Esophagus squamous epithelium (tissue), 5 donors: ENCODE data around the gene SMOC1. TPM values are rescaled to one million over a fixed set of nuclear protein-coding genes. Genes with fewer than 3 reads are reported as not detected.

Experiments
- DNase-seq: peaks from one replicate; lab custom pipeline; 2025; lab: John Stamatoyannopoulos, UW
- H3K27ac ChIP-seq, 4 donors: fragments of 200-600 bp; sonication (generic); one replicate each; pipeline ENCODE4 v1.5.1; 2016 to 2019; ENCODE audit warnings: mild to moderate bottlenecking in 1 of 4
- H3K27me3 ChIP-seq, 4 donors: fragments of 200-600 bp; sonication (generic); 1 replicate in 3 of 4; 2 replicates in 1 of 4; pipeline versions ENCODE4 v1.5.1 to v1.6.0; 2017 to 2021; ENCODE audit warnings: antibody characterized with exemption in 1 of 4
- H3K36me3 ChIP-seq, 3 donors: fragments of 200-600 bp; sonication (generic); one replicate each; pipeline ENCODE4 v1.5.1; 2016 to 2019
- H3K4me1 ChIP-seq, 3 donors: fragments of 200-600 bp; sonication (generic); one replicate each; pipeline ENCODE4 v1.5.1; 2017 to 2019
- H3K4me3 ChIP-seq, 4 donors: fragments of 200-600 bp; sonication (generic); 1 replicate in 3 of 4; 2 replicates in 1 of 4; pipeline ENCODE4 v1.5.1; 2016 to 2019; ENCODE audit warnings: mild to moderate bottlenecking in 2 of 4, moderate library complexity in 1 of 4
- H3K9me3 ChIP-seq, 3 donors: fragments of 200-600 bp; sonication (generic); one replicate each; pipeline ENCODE4 v1.5.1; 2016 to 2019
- POLR2A ChIP-seq, 4 donors: fragments of 450-650 bp; IDR thresholded peaks; one replicate each; pipeline ENCODE4 v1.6.1; 2017; ENCODE audit warnings: antibody characterized with exemption in 4 of 4, mild to moderate bottlenecking in 4 of 4, moderate library complexity in 3 of 4
- WGBS, 2 donors: methylation state at CpG; one replicate each; pipeline ENCODE4 v1.1.5; 2018; 5-methylcytosine and 5-hydroxymethylcytosine counted together
- intact Hi-C: fragments of 100-400 bp; cut with DNase I; formaldehyde crosslinking; loops from one replicate; pipeline ENCODE4 v1.15.0; 2022
- total RNA-seq, 4 donors: library from RNA; depleted of rRNA; stranded (reverse); fragments of >200 nt; gene quantifications; one replicate each; pipeline ENCODE4 v1.1.0, GENCODE V29; 2016
- TF ChIP-seq, protein P1 (sequence below), 6 experiments: fragments of 450-650 bp in 4 of 6; fragments of 200-600 bp in 2 of 6; sonication (generic) in 2 of 6; IDR thresholded peaks; one replicate each; pipeline ENCODE4 v1.5.1; 2016 to 2019; ENCODE audit warnings: antibody characterized with exemption in 6 of 6, mild to moderate bottlenecking in 4 of 6, moderate library complexity in 4 of 6
- donor health status: DM: yes; HTN: yes; CAD: no.

The SMOC1 gene
- total RNA-seq, 4 donors from 2014 or later: 1.1 TPM; not detected in 3

DNA sequence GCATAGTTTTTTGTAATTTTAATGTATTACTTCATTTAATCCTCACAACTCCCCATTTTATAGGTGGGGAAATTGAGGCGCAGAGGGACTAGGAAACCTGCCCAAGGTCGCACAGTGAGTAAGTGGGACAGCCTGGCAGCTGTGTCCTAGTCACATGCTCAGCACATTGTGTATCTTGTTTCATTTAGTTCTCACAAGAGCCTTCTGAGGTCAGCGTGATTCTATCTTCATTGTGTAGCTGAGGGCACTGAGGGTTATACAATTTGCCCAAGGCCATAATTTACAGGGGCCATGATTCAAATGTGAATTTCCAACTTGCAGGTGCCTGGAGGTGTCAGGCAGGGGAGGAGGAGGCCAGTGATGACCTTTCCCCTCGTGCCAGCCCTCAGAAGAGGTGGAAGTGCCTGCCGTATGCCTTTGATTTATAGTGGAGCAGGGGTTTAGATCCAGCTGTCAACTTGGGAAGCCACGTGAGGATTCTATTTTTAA is 30.3 kb upstream of the SMOC1 start:
- 50% methylated on average over 6 of the region's 6 CpGs for WGBS, 2 donors
- no peak overlapping the region for H3K27ac ChIP-seq
- no peaks in the 10 kb centered on the region for H3K9me3 ChIP-seq
- no peaks in the 10 kb centered on the region for H3K36me3 ChIP-seq
- no peak for DNase-seq
- H3K27me3 ChIP-seq: peaks cover 0 to 50% (median 0%) of the 10 kb centered on the region in 4 donors
- TF ChIP-seq, protein P1, sequence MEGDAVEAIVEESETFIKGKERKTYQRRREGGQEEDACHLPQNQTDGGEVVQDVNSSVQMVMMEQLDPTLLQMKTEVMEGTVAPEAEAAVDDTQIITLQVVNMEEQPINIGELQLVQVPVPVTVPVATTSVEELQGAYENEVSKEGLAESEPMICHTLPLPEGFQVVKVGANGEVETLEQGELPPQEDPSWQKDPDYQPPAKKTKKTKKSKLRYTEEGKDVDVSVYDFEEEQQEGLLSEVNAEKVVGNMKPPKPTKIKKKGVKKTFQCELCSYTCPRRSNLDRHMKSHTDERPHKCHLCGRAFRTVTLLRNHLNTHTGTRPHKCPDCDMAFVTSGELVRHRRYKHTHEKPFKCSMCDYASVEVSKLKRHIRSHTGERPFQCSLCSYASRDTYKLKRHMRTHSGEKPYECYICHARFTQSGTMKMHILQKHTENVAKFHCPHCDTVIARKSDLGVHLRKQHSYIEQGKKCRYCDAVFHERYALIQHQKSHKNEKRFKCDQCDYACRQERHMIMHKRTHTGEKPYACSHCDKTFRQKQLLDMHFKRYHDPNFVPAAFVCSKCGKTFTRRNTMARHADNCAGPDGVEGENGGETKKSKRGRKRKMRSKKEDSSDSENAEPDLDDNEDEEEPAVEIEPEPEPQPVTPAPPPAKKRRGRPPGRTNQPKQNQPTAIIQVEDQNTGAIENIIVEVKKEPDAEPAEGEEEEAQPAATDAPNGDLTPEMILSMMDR (IDR thresholded peaks at IDR 0.05): no peak
- no peak for TF ChIP-seq POLR2A (IDR thresholded peaks at IDR 0.05)
- intact Hi-C loops: no loop called here
- H3K4me3 ChIP-seq: no peak overlapping the region
- H3K4me1 ChIP-seq: no peaks in the 10 kb centered on the region

DNA sequence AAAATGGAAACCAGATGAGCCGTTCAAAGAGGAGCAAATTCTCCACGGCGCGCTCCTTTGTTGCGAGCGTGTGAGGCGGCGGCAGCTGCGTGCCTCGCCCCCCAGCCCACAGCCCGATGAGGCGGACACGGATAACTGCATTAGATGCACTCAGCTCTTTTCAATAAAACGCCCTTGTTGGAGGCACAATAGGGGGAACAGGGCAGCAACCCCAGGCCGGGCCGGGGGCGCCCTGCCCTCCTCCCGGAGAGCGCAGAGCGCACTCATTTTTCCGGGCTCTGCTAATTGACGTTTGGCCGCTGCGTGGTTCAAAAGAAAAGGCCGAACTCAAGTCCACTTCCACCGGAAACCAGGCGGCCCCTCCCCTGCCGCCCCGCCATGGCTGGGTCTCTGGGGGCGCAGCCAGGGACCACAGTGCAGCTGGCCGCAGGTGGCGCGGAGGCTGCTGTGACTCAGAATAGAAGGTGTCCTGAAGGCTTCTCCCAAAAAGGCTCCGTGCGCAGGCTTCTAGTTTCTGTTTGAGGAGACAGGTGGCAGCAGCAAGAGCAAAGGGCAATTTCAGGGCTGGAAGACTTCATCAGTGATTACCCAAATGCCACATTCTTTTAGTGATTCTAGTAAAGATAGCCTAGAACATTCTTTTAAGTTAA is 29.0 kb upstream of the SMOC1 start:
- no peak for TF ChIP-seq POLR2A (IDR thresholded peaks at IDR 0.05)
- TF ChIP-seq, protein P1 (IDR thresholded peaks at IDR 0.05): no peak
- Histone ChIP-seq H3K36me3 (no peaks in the 10 kb centered on the region), H3K9me3 (no peaks in the 10 kb centered on the region), H3K4me3 (no peak overlapping the region), H3K27me3 (peaks cover 0 to 43% (median 0%) of the 10 kb centered on the region in 4 donors), H3K27ac (no peak overlapping the region), H3K4me1 (no peaks in the 10 kb centered on the region)
- intact Hi-C loops: no loop called here
- WGBS, 2 donors: 79 to 89% methylated on average over 17 to 25 of the region's 35 CpGs
- no peak for DNase-seq

DNA sequence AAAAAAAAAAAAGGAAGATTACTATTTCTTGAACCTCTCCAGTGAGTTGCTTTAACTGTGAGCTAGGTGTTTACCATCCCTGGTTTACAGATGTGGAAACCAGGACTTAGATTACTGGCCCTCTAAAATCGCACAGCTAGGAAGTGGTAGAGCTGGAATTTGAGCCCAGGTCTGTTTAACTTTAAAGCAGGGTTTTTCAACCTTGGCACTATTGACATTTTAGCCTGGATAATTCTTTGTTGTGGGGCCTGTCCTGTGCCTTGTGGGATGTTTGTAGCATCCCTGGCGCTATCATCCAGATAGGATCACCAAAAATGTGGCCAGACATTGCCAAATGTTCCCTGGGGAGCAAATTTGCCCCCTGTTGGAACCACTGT is 28.5 kb upstream of the SMOC1 start:
- no peak for DNase-seq
- Histone ChIP-seq H3K9me3 (no peaks in the 10 kb centered on the region), H3K4me3 (no peak overlapping the region), H3K36me3 (no peaks in the 10 kb centered on the region), H3K27ac (no peak overlapping the region), H3K4me1 (no peaks in the 10 kb centered on the region), H3K27me3 (peaks cover 0 to 42% (median 0%) of the 10 kb centered on the region in 4 donors)
- 73 to 77% methylated on average over 2 of the region's 2 CpGs for WGBS, 2 donors
- intact Hi-C loops: no loop called here
- TF ChIP-seq POLR2A (IDR thresholded peaks at IDR 0.05): no peak
- TF ChIP-seq, protein P1 (IDR thresholded peaks at IDR 0.05): no peak

DNA sequence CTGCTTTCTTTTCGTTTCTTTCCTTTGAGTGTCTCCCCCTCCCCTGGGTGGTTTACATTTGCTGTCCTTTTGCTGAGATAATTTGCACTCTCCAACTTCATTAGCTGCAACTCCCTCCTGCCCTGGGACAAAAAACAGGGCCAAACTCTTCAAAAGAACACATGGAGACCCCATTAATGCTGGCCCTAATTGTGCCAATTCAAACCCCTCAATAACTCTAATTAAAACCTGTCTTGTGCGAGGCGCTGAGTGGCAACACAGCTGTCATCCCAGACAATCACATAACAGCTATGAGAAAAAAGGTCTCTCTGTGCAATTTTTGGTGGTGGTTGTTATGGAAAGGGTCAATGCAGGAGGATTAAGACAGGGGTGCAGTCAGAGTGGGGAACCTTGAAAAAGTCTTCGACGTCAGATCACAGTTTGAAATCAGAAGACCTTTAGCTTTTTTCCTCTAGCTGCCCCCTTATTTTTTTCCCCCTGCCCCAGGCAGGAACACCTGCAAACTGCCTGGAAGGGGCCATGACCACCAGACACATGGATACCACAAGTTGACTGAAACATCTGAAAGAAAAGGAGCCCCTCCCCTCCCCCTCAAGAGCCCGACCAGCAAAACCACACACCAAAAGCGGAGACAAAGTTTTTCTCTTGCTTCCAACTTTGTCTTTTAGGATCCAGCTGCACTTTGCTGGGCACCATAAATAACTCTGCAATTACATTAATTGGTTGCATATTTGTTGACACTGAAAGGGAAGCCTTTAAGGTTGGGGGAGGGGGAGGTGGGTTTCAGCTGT is 26.5 kb upstream of the SMOC1 start:
- Histone ChIP-seq H3K9me3 (no peaks in the 10 kb centered on the region), H3K4me1 (no peaks in the 10 kb centered on the region), H3K4me3 (no peak overlapping the region), H3K27me3 (peaks cover 0 to 50% (median 0%) of the 10 kb centered on the region in 4 donors), H3K27ac (no peak overlapping the region), H3K36me3 (no peaks in the 10 kb centered on the region)
- TF ChIP-seq POLR2A (IDR thresholded peaks at IDR 0.05): no peak
- TF ChIP-seq, protein P1 (IDR thresholded peaks at IDR 0.05): no peak
- intact Hi-C loops: no loop called here
- DNase-seq: no peak
- WGBS, 2 donors: 59 to 77% methylated on average over 7 of the region's 7 CpGs

DNA sequence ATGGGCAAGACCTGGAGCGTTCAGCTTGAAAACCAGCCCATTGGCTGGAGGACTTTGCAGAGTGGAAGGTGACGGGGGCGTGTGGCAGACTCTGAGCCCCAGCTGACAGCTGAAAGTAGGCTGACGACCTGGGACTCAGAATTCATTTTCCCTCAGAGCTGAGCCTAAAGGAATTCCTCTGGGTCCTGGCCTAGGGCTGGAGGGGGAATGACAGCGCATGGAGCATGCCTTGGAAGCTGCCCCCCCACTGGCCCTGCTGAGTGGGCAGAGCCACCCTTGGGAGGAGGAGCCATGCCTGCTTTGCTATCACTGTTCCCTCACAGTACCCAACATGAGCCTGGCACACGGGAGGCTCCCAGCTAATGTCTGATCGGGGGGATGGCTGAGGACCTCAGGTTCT is 25.4 kb upstream of the SMOC1 start:
- H3K9me3 ChIP-seq: no peaks in the 10 kb centered on the region
- no peak for TF ChIP-seq POLR2A (IDR thresholded peaks at IDR 0.05)
- TF ChIP-seq, protein P1 (IDR thresholded peaks at IDR 0.05): no peak
- DNase-seq: no peak
- H3K4me3 ChIP-seq: no peak overlapping the region
- H3K27ac ChIP-seq: no peak overlapping the region
- H3K4me1 ChIP-seq: no peaks in the 10 kb centered on the region
- intact Hi-C loops: no loop called here
- H3K27me3 ChIP-seq: peaks cover 0 to 43% (median 0%) of the 10 kb centered on the region in 4 donors
- 75 to 81% methylated on average over 5 of the region's 7 CpGs for WGBS, 2 donors
- no peaks in the 10 kb centered on the region for H3K36me3 ChIP-seq
